Stimulated activated CD4-positive, alpha-beta T cell treated with anti-CD3 and anti-CD28 coated beads, Interleukin-12 subunit alpha, Interleukin-12 subunit beta, amount 100 ng/mL, for 4 hours (primary cell): ENCODE measurements around the gene ARHGAP44.

Experiments
- DNase-seq: peaks from one replicate; pipeline ENCODE4 v3.0.0-alpha.2; 2020

ARHGAP44 gene

DNA sequence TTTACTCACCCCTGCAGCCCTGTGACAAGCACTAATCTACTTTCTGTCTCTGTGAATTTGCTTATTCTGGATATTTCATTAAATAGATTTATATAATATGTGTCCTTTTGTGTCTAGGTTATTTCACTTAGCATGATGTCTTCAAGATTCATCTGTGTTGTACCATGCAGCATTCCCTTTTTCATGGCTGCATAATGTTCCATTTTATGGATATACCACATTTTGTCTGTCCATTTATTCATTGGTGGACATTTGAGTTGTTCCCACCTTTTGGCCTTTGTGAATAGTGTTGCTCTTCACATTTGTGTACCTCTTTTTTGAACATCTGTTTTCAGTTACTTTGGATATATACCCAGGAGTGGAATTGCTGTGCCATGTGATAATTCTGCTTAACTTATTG lies 118.2 kb downstream of the ARHGAP44 start:
- no peak for DNase-seq

DNA sequence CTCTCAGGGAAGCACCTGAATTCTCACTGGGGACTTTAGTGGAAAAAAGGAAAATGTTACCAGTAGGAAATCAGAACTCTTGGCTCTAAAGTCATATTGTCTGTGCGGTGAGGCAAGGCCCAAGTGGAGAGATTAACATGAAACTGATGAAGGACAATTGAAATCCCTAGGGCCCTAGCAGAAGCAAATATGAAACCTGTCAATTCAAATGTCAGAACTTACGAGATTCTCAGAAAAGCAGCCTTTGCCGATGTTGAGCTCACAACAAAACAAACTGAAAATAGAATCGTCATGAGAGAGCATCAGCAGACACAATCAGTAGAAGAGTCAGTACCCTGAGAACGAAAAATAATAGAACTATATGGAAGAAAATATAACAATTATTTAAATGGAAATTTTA lies 119.7 kb downstream of the ARHGAP44 start:
- DNase-seq = no peak

DNA sequence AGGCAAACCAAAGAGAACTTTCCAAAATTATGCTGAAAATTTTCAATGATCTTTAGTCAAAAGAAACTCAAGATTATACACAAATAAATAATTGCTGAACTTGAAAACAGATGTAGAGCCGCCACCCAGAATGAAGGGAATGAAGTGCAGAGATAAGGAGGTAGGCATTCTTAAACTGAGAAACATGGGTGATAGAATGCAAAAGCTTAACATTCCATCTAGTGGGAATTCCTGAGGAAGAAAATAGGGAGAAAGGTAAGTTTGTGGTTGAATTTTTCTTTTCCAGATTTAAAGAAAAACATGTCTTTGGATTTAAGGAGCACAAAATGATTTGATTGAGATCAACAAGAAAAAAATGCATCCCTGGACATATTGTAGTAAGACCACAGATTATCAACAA lies 120.2 kb downstream of the ARHGAP44 start:
- no peak for DNase-seq

DNA sequence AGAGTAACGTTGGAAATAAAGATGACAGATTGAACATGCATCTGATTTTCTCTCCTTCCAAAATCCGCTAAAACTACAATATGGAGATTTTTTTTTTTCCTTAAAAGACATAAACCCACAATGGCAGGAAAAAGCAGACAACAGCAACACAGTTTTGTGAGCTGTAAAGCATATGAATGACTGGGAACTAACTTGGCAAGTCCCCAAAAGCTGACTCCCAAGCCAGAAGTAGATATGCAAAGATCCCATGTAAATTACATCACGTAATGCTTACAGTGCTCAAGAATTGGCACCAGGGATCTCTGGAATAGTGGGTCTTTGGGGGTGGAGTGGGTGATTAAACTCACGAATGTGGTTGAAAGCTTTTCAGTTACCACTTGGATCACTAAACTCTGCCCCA lies 121.9 kb downstream of the ARHGAP44 start:
- no peak for DNase-seq

DNA sequence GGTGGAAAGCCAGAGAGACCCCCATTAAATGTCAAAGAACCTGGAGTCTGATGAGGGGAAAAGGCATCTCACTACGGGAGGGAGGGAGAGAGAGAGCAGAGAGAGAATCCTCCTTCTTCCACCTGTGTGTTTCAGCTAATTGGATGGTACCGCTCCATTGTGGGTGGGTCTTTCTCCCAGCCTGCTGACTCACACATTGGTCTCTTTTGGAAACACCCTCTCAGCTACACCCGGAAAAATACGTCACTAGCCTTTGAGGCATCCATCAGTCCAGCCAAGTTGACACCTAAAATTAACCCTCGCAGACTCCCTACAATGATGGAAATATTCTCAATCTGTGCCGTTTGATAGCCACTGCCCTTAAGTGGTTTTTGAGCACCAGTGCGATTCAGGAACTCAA lies 128.1 kb downstream of the ARHGAP44 start:
- DNase-seq = no peak

DNA sequence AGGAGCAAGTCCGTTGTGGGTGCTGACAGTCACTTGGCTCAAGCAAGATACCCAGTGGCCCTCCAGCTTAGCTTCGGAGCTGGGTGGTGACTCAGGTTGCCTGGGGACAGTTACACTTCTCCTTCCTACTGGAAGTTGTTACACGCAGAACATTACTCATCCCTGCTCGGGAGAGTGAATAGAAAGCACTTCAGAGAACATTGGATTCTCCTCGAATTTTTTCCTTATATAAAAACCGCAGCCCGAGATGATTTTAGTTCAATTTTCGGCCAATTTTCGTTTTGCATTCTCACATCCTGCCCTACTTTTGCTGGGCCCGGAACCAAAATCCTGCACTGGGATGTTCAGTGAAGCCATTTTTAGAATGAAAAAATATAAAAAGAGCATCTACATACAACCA lies 128.8 kb downstream of the ARHGAP44 start:
- no peak for DNase-seq

DNA sequence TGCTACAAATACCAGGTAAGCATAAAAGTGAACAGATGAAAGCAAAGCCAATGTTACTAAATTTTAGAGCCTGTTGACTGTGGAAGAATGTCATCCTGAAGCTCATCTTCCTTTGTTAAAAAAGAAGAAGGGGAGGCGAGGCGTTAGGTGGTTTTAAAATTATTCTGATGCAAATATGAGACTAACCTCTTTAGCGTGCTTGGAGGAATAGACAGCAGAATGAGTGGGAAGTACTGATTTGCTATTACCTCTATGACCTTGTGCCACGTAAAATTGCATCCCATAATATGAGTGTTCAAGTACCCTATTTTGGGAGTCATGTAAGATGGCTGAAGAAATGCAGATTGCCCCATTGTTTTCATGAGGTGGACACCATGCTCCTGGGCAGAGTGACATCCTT lies 132.8 kb downstream of the ARHGAP44 start:
- DNase-seq = no peak

DNA sequence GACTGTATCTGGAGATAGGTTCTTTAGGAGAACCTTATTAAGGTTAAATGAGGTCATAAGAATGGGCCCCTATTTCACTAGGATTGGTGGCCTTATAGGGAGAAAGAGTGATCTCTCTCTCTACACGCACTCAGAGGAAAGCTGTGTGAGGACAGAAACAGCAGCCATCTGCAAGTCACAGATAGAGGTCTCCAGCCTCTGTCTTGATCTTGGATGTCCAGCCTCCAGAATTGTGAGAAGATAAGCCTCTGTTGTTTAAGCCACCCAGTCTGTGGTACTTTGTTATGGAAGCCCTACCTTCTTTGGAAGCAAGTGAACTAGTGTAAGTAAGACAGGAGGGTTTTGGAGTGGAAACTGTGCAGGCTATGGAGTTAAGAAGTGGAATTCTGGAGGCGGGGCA lies 135.3 kb downstream of the ARHGAP44 start:
- DNase-seq = no peak

DNA sequence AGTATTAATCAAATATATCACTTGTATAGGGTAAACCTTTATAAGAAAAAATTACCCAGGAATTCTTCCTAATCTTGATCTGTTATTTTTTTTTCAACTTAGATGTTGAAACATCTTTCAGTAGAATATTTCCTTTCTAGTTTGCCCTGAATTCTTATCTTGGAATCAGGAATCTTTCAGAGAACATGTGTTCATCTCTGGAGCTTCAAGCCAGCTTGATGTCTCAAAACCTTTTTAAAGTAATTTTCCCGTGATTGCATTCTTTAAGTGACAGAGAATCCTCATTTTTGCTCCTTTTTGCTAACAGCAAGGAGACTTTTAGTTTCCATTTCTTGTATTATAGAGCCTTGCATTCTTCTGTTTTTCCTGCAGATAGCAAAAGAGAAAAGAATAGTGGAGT lies 137.7 kb downstream of the ARHGAP44 start:
- DNase-seq = no peak

DNA sequence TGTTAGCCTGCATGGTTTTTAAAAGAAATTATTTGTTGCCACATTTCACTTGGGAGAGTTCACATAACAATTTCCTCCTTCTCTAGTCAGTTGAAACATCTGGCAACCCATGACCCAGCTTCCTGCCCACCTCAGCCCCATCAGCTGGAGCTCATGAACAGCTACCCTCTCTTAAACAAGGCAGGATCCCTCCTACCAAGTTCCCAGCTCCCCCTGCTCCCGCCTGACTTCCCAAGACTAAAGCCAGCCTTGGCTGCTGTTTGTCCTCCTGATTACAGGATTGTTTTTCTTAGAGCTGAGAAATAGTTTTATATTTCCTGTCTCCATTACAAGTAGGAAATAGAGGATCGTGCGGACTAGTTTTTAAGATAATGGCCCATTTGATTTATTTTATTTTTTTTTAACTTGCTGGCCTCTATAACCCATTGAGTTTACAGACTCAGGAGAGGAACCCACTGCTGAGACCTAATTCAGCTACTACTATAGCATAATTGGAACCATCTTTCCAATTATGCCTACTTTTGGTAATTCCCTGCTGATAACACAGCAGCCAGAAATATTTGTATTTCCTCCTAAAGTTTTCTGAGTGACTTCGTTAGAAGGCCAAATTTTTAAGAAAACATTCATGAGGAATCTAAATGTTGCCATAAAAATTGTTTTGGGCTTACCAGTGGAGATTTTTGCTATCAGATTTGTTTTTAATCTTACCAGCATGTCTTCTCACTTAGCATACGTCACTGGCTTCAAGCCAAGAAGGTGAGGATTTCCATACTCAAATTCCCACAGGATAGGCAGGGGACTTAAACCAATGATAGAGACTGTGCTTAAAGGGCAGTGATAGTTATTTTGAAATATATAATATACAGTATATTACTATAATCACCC lies 138.5 kb downstream of the ARHGAP44 start:
- DNase-seq = no peak

DNA sequence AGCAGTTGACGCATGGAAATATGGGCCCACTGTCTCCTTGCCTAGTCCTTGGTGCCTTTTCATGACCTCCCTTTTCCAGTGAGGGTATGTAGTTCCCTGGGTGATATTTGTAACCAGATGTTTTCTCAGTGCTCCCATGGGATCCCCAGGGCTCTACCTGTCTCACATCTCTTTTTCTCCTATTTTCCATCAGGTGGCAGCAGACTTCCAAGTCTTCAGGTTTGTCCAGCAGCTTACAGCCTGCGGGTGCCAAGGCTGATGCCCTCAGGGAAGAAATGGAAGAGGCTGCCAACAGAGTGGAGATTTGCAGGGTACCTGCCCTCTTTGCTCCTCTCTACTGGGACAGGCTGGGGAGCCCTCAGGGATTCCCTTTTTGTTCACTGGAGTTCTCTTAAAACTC lies 139.4 kb downstream of the ARHGAP44 start:
- DNase-seq = no peak

DNA sequence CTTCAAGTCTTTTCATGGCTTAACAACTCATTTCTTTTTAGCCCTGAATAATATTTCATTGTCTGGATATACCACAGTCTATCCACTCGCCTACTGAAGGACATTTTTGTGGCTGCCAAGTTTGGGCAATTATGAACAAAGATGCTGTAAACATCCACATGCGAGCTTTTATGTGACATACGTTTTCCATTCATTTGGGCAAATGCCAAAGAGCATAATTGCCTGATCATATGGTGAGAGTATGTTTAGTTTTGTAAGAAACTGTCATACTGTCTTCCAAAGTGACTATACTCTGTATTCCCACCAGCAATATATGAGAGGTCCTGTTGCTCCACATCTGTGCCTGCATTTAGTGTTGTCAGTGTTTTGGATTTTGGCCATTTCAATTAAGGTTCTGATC lies 147.2 kb downstream of the ARHGAP44 start:
- DNase-seq = no peak

DNA sequence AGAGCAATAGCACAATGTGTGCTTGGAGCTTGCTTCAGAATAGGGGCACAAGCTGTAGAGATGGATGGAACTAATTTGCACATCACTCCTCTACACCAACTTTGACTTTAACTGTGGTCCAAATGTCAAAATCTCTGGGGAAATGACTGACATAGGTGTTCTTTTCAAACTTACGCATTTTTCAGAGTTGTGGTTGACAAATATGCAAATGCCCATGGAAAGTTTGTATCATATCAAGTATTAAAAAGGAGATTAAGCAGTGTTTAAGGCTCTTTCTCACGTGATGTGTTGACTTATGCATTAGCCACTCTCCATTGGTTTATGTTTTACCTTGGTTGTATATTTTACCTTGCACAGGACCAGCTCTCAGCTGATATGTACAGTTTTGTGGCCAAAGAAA lies 151.4 kb downstream of the ARHGAP44 start:
- no peak for DNase-seq

DNA sequence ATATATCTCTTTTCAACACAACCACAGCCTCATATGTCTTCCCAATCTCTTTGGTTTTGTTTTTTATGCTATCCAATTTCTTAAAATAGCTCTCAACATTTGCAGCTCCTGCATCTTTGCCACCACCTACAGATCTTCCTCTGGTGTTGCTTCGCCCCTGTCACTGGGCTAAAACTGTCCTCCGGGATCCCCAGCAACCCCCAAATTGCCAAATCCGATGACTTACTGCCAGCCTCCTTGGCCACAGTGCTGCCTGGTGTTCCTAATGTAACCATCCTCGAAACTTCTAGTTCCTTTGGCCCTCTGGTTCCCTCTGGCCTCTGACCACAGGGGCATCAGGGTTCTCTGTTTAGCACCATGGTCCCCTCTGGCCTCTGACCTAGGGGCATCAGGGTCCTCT lies 157.7 kb downstream of the ARHGAP44 start:
- no peak for DNase-seq

DNA sequence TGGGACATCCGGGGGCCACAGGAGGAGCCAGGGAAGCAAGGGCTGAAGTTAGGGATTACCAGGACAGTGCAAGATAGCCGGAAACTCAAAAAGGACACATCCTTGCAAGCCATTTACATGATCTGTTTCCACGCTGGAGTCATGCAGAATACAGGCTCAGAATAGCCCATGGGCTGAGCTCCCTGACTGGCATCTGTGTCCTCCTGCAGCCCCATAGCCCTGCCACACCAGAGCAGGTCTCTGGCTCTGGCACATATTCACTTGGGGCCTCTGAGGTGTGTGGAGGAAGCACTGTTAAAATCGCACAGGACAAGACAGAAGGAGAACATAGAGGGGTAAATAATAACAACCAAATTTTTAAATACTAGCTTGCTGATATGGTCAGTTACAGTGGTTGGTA lies 162.7 kb downstream of the ARHGAP44 start:
- DNase-seq = no peak

DNA sequence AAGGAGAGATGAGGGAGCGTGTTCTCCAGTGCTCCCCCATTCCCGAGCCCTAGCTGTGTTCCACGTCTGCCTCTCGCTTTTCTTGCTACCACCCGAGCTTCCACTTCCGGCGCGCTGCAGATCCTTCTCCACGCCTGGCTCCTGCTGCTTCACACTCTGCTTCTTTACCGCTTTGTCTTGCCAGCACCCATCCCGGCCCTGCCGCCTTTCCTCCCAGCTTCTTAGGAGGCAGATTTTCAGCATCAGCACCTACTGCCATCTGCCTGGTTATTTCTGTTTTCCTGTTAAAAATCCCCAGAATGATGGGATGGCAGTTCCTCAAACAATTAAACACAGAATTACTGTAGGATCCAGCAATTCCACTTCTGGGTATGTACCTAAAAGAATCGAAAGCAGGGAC lies 163.9 kb downstream of the ARHGAP44 start:
- no peak for DNase-seq

DNA sequence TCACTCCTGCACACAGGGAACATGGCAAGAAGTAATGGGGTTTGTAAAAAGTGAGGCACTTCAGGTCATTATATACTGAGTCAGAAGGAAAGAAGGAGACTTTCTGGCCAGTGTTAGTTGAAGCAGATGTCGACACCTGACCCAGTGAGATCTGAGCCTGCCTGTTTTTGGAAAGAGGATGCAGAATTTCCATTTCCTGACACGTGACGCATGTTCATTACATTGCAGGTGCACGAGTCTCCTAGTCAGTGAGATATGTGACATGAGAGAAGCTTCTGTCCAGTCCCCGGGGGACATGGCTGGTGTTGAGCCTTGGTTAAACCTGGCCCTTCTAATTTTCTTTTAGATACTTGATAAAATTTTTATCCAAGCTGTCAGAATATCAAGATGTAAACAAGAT lies 166.2 kb downstream of the ARHGAP44 start:
- no peak for DNase-seq

DNA sequence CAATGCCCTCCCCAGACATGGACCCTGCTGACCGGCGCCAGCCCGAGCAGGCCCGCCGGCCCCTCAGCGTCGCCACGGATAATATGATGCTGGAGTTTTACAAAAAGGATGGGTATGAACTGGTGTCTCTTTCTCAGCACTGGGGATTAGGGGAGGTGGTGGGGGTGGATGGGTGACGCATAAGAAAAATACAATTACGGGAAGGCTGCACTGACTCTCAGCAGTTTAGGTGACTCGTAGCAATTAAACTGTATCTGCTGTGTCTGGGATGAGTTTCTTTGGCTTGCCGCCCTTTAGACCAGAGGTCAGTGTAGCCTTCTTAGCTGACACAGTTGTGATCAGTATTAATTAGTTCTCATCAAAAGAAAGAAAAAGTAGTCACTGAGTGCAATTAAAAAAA lies 169.5 kb downstream of the ARHGAP44 start:
- DNase-seq = no peak

DNA sequence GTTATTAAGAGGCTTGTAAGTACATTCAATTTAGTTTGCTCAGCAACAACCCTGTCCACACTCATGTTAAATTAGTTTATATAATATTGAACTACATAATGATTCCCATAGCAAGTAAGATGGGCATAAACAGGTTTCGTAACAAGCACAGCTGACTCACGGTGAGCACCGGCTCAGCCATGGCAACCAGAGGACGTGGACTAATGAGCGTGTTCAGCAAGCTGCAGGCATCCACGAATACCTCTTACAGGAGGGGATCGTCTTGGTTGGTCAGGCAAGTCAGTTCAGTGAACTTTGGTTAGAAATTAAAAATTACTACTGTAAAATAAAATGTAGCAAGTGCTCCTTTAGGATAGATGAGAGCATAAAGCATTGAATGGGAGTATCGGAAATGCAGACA lies 170.1 kb downstream of the ARHGAP44 start:
- DNase-seq = no peak

DNA sequence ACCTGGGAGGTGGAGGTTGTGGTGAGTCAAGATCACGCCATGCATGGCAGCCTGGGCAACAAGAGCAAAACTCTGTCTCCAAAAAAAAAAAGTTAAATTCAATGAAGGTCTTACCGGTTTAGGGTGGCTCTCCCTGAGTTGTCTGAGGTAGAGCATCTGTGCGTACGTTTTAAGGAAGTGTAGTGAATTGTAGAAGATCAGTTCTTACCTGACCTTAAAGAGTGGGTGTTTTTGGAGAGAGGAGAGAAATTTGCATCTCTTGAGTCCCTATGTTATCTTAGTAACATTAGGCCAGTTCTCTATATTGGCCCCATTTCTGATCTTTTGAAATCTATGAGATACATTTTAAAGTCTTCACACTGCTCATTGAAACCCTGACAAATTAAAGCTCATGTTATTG lies 172.4 kb downstream of the ARHGAP44 start:
- no peak for DNase-seq

DNA sequence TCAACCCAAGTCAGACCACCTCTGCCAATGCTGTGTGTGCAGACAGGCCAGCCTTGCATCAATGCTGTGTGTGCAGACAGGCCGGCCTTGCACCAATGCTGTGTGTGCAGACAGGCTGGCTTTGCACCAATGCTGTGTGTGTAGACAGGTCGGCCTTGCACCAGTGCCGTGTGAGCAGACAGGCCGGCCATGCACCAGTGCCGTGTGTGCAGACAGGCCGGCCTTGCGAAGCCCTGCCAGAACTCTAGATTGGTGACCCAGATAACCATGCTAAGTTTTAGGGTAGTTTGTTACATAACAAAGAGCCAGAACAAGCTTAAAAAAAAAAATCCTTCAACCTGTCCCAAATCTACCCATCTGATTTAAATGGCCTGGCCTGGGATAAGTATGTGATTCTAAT lies 174.2 kb downstream of the ARHGAP44 start:
- no peak for DNase-seq

DNA sequence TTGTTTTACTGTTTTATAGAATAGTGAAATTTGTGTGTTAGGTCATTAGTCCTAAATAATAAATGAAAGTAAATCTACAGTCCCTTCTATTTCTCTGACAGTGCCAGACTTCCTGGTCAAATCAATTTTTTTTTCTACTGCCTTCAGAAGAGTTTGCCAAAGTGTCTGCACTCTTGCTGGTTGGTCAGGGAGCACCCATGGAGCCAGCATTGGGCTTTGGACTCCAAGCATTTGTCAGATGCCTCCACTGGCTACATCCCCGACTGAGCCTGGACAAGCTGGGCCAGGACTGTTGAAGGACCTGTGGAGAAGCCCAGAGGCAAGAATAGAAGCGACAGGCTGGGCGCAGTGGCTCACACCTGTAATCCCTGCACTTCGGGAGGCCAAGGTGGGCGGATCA lies 174.9 kb downstream of the ARHGAP44 start:
- no peak for DNase-seq

DNA sequence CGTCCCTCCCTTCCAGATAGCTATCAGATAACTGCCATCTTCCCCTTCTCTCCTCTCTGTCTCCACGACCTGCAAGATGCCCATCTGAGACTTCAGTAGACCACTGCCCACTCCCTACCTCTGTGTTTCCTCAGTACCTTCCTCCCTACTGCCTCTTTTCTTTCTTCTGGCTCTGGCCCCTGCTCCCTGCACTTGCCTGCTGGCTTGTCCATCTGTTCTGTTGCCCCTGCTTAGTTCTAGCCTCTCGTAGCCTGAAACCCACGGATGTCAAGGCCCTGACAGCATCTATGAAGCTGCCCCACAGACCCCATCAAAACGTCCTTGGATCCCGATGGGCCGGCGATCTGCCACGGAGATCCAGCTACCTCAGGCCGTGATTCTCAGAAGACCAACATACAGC lies 175.5 kb downstream of the ARHGAP44 start:
- DNase-seq = no peak

DNA sequence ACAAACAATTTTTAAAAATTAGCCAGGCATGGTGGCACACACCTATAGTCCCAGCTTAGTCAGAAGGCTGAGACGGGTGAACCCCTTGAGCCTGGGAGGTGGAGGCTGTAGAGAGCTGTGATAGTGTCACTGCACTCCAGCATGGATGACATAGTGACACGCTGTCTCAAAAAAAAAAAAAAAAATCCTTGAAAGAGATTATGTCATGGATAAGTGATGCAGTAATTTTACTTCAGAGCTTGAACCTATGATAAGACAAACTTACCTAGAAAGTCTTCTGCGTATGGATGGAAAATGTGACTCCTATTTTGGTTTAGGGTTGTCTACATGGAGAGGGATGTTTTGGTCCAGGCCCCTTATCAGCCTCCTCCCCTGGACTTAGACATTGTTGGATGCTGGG lies 176.7 kb downstream of the ARHGAP44 start:
- DNase-seq = no peak

DNA sequence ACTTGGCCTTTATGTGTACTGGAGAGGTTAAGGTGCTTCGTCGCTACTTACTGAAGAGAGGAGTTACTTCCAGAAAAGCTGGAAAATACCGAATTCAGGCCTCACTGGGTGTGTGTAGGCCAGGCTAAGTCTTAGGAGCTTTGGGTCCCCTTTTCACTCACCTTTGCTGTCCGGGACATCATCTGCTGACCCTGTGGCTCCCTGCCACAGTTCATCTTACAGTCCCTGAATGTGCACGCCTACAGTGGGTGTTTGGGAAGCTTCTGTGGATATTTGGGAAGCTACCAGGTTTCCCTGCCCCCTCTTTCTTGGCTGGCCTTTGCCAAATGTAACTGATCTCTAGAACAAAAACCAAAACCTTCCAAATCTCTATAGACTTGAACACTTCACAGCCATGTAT lies 177.1 kb downstream of the ARHGAP44 start:
- DNase-seq = no peak
